Smooth muscle cell (in vitro differentiated cells): Measurements from ENCODE around the gene BMPER. TPM values are rescaled to one million over a fixed set of nuclear protein-coding genes. Genes with fewer than 3 reads are reported as not detected.

Source experiments
- DNase-seq: peaks from one replicate; lab custom pipeline; 2025; ENCODE audit not compliant: unreplicated experiment; lab: John Stamatoyannopoulos, UW
- H2AFZ ChIP-seq: fragments of 200-600 bp; sonication (generic); 2 replicates; pipeline ENCODE4 v1.6.0; 2016; ENCODE audit warnings: antibody characterized with exemption, low read depth, mild to moderate bottlenecking
- H3F3A ChIP-seq: fragments of 200-600 bp; sonication (generic); 2 replicates; pipeline ENCODE4 v1.6.0; 2017; ENCODE audit warnings: antibody characterized with exemption, low read depth
- H3K27ac ChIP-seq: fragments of 200-600 bp; sonication (generic); 2 replicates; pipeline ENCODE4 v1.5.1; 2016; ENCODE audit warnings: low read depth, mild to moderate bottlenecking
- H3K27me3 ChIP-seq: fragments of 200-600 bp; sonication (generic); 2 replicates; pipeline ENCODE4 v1.6.1; 2016; ENCODE audit warnings: low read depth, mild to moderate bottlenecking
- H3K36me3 ChIP-seq: fragments of 200-600 bp; sonication (generic); 2 replicates; pipeline ENCODE4 v1.5.1; 2016; ENCODE audit warnings: low read depth
- H3K4me1 ChIP-seq: fragments of 200-600 bp; sonication (generic); 2 replicates; pipeline ENCODE4 v1.5.1; 2016; ENCODE audit warnings: low read depth
- H3K4me2 ChIP-seq: fragments of 200-600 bp; sonication (generic); 2 replicates; pipeline ENCODE4 v1.6.0; 2016; ENCODE audit warnings: mild to moderate bottlenecking
- H3K4me3 ChIP-seq: fragments of 200-600 bp; sonication (generic); 2 replicates; pipeline ENCODE4 v1.5.1; 2016; ENCODE audit warnings: mild to moderate bottlenecking
- H3K79me2 ChIP-seq: fragments of 200-600 bp; sonication (generic); 2 replicates; pipeline ENCODE4 v1.6.0; 2016; ENCODE audit warnings: low read depth, mild to moderate bottlenecking
- H3K9ac ChIP-seq: fragments of 200-600 bp; sonication (generic); 2 replicates; pipeline ENCODE4 v1.6.0; 2016; ENCODE audit warnings: low read depth
- H3K9me3 ChIP-seq: fragments of 200-600 bp; sonication (generic); replicated peaks from 2 replicates; pipeline ENCODE4 v1.5.1; 2016; ENCODE audit warnings: low read depth
- H4K20me1 ChIP-seq: fragments of 200-600 bp; sonication (generic); 2 replicates; pipeline ENCODE4 v1.6.0; 2016; ENCODE audit warnings: low read depth
- WGBS: methylation state at CpG from one replicate; pipeline ENCODE4 v1.1.7; 2016; ENCODE audit warnings: low lambda C conversion rate; 5-methylcytosine and 5-hydroxymethylcytosine counted together
- polyA plus RNA-seq: library from polyadenylated mRNA; unstranded; fragments of >200 nt; fragmentation: Nextera tagmentation; extraction: Ambion mirVana; gene quantifications from 2 replicates; pipeline ENCODE4 v1.2.1, GENCODE V29; 2016
- total RNA-seq: library from RNA; depleted of rRNA; stranded (reverse); fragments of >200 nt; gene quantifications from 2 replicates; pipeline ENCODE4 v1.2.3, GENCODE V29; 2014
- TF ChIP-seq, protein P1 (sequence below): fragments of 200-600 bp; sonication (generic); IDR thresholded peaks from 2 replicates; pipeline ENCODE4 v1.5.1; 2017; ENCODE audit warnings: borderline replicate concordance, mild to moderate bottlenecking, antibody characterized with exemption; ENCODE audit not compliant: insufficient read depth, poor library complexity, severe bottlenecking

The BMPER gene
- total and polyA plus RNA-seq, 2 experiments from 2014 or later, result 3.0 to 21.9 TPM

DNA sequence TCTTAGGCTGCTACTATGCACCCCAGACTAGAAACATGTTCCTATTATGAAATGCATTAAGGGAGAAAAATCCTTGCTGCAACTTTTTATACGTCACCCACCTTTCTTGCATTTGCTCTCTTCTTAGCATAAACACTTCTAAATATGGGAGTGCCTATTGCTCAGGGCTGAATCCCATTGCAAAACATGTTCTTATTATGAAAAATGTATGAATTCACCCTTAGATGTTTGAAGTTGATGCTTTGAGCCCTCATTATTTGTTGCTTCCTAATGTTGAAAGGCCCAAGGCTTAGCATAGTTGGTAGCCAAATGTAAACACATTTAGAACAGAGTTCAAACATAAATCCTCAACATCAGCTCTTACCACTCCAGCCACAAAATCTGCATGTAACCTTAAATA is 52.8 kb downstream of the BMPER start:
- Histone ChIP-seq H3K4me2 (peak overlapping the region; percentile 5), H3K27me3 (no peaks in the 10 kb centered on the region), H3K4me3 (no peak overlapping the region), H3K36me3 (no peaks in the 10 kb centered on the region), H3K4me1 (no peaks in the 10 kb centered on the region), H3F3A (no peaks in the 10 kb centered on the region), H3K9ac (no peak overlapping the region), H3K27ac (no peak overlapping the region), H3K9me3 (no peaks in the 10 kb centered on the region), H4K20me1 (no peaks in the 10 kb centered on the region), H3K79me2 (no peaks in the 10 kb centered on the region), H2AFZ (no peak overlapping the region)
- TF ChIP-seq, protein P1, sequence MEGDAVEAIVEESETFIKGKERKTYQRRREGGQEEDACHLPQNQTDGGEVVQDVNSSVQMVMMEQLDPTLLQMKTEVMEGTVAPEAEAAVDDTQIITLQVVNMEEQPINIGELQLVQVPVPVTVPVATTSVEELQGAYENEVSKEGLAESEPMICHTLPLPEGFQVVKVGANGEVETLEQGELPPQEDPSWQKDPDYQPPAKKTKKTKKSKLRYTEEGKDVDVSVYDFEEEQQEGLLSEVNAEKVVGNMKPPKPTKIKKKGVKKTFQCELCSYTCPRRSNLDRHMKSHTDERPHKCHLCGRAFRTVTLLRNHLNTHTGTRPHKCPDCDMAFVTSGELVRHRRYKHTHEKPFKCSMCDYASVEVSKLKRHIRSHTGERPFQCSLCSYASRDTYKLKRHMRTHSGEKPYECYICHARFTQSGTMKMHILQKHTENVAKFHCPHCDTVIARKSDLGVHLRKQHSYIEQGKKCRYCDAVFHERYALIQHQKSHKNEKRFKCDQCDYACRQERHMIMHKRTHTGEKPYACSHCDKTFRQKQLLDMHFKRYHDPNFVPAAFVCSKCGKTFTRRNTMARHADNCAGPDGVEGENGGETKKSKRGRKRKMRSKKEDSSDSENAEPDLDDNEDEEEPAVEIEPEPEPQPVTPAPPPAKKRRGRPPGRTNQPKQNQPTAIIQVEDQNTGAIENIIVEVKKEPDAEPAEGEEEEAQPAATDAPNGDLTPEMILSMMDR, result no peak
- WGBS, result 78% methylated on average over 1 of the region's 1 CpG
- DNase-seq, result no peak

DNA sequence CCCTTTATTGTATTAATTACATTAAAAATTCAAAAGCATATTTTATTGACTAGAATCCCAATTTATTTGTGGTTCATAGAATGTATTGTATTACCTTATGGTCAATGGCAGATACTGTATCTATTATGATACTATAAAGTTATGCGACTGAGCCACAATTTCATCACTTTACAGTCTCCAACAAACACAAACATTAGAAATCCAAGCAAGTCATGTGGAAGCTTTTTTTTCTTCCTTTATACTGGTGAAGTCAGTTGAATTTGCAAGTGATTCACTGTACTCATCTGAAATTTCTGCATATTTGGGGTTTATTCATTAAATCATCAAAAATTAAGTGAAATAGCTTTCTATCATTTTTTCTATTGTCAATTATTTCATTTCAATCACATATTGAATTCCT is 54.3 kb downstream of the BMPER start:
- WGBS, result 90% methylated on average over 1 of the region's 1 CpG
- Histone ChIP-seq H3K27ac (no peak overlapping the region), H3K4me2 (no peak overlapping the region), H3K4me1 (no peaks in the 10 kb centered on the region), H3K36me3 (no peaks in the 10 kb centered on the region), H3K4me3 (no peak overlapping the region), H4K20me1 (no peaks in the 10 kb centered on the region), H3K27me3 (no peaks in the 10 kb centered on the region), H3K79me2 (no peaks in the 10 kb centered on the region), H3K9ac (no peak overlapping the region), H3K9me3 (no peaks in the 10 kb centered on the region), H3F3A (no peaks in the 10 kb centered on the region), H2AFZ (no peak overlapping the region)
- DNase-seq, result no peak
- TF ChIP-seq, protein P1, result no peak

DNA sequence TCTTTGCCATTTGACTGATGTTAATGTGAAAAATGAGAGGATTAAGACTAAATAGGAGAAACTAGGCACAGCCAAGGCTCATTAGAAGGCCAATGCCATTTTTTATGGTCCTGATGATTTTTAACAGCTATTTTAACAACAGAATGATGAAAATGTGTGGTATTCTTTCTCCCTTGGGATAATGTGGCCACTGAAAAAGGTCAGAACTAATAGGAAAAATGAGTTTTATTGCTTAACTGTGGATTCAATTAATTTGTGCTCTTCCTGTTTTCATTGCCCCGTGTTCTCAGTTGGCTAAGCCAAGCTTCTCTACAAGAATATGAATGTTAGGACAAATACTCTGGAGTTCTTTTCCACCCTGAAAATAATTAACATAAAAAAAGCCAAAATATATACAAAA is 56.6 kb downstream of the BMPER start:
- H4K20me1 ChIP-seq, result no peaks in the 10 kb centered on the region
- TF ChIP-seq, protein P1, result no peak
- no peak overlapping the region for H3K9ac ChIP-seq
- WGBS, result 97% methylated on average over 1 of the region's 1 CpG
- no peak overlapping the region for H3K4me3 ChIP-seq
- no peaks in the 10 kb centered on the region for H3K4me1 ChIP-seq
- no peaks in the 10 kb centered on the region for H3K79me2 ChIP-seq
- no peaks in the 10 kb centered on the region for H3K36me3 ChIP-seq
- H2AFZ ChIP-seq, result no peak overlapping the region
- no peaks in the 10 kb centered on the region for H3K27me3 ChIP-seq
- no peaks in the 10 kb centered on the region for H3F3A ChIP-seq
- DNase-seq, result no peak
- H3K27ac ChIP-seq, result no peak overlapping the region
- no peak overlapping the region for H3K4me2 ChIP-seq
- H3K9me3 ChIP-seq, result no peaks in the 10 kb centered on the region

DNA sequence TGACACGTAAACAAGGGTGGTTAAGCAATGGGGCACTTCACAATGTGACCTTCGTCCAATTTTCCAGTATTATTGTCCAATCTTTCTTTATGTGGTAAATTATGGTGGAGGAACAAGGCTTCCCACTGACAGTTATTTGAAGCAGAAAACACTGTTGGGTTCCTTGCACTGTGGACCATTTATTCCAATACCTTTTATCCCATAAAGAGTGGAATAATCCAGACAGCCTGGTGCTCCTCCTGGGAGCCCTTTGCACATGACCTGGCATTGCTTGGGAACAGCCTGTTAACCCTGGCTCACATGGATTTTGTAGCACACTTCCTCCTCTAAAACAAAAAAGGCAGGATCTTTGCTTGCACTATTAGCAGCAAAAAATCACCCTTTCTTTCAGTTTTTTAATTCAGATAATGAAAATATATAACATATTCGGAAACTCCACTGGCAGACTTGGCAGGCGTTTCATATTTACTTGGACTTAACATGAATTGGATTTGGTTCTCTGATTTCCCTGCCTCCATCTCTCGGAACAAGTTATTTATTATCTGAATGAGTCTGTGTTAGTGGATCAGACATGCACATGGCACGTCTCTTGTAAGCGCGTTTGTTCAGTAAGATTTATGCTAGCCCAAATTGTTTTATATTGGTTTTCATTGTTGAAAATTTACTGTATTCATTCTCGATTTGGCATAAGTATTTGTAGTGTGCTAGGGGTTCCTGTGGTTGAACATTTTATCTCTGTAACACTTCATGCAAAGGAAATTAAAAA is 59.3 kb downstream of the BMPER start:
- Histone ChIP-seq H3K4me2 (no peak overlapping the region), H3K9ac (no peak overlapping the region), H3F3A (no peaks in the 10 kb centered on the region), H3K27ac (no peak overlapping the region), H2AFZ (no peak overlapping the region), H3K36me3 (no peaks in the 10 kb centered on the region), H4K20me1 (no peaks in the 10 kb centered on the region), H3K4me3 (no peak overlapping the region), H3K4me1 (no peaks in the 10 kb centered on the region), H3K27me3 (no peaks in the 10 kb centered on the region), H3K79me2 (no peaks in the 10 kb centered on the region), H3K9me3 (no peaks in the 10 kb centered on the region)
- TF ChIP-seq, protein P1, result no peak
- no peak for DNase-seq
- 96% methylated on average over 9 of the region's 9 CpGs for WGBS
